ENCODE results near the gene OTUD5.
A peak's percentile ranks its signal among the peaks of the same experiment; 100 is the strongest.

The OTUD5 gene

DNA sequence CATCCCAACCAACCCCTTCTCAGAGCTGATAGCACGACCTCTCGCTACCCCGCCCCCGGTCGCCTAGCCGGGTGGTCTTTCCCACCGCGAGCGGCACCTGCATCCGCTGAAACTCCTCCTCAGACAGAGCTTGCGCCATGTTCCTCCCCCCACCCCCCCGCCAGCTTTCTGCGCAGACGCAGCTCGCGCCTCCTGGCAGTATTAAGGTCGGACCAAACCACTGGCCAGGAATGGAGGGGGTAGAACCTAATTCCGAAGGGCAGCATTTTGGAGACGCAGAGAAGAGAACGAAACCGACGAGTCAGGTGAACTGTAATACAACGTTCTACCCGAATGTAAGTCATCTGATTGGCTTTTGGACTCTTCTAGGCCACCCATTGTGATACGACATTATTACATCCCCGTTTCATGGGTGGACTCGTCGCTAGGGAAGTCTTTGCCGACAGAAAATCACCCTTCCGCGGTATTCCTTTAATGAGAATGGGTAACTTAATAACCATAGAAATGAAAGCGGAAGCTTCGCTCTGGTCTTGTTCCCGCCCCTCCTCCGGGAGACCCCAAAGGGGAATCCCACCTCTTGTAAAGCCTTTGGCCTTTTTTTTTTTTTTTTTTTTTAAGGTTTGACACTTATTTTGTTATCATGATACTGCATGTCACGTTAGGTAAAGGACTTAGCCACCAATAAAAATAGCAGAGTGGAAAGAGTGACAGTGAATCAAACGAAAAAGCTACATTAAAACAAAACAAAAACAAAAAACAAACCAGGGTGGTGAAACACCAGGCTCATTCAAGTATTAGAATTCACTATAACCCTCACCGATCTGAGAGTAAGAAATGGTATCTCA, 44.9 kb upstream of the OTUD5 start, which contains the start of gene GRIPAP1 (continued):
- TF ChIP-seq ZFP41 (tag by site-specific recombination; IDR thresholded peaks at IDR 0.05; ENCODE audit: borderline replicate concordance) (no peak), ZNF341 (tag by site-specific recombination; IDR thresholded peaks at IDR 0.05; ENCODE audit: low read depth) (no peak), ZNF626 (tag by site-specific recombination; IDR thresholded peaks at IDR 0.05) (no peak), PRDM2 (tag by site-specific recombination; IDR thresholded peaks at IDR 0.05; ENCODE audit: borderline replicate concordance) (no peak), ZNF140 (tag by site-specific recombination; IDR thresholded peaks at IDR 0.05) (no peak), ZNF175 (tag by site-specific recombination; IDR thresholded peaks at IDR 0.05) (no peak), TCF7L2 (IDR thresholded peaks at IDR 0.05; ENCODE audit: borderline replicate concordance, low read depth, low read length) (no peak), SP2 (tag by site-specific recombination; IDR thresholded peaks at IDR 0.05) (peak; percentile 73), ZNF629 (tag by site-specific recombination; IDR thresholded peaks at IDR 0.05) (0 out of 2 replicates have a peak, but pooled peaks have one; percentile 33), HOXD13 (CRISPR knock-in tag; IDR thresholded peaks at IDR 0.05; ENCODE audit: borderline replicate concordance) (0 out of 2 replicates have a peak, but pooled peaks have one; percentile 13), ZNF335 (tag by site-specific recombination; conservative IDR thresholded peaks at IDR 0.05) (peak; percentile 72), ZNF747 (tag by site-specific recombination; IDR thresholded peaks at IDR 0.05) (no peak), INSM2 (tag by site-specific recombination; IDR thresholded peaks at IDR 0.05) (peak; percentile 17; the same call in 1 of the 2 replicates), ZNF37A (tag by site-specific recombination; IDR thresholded peaks at IDR 0.05) (no peak), ZNF138 (tag by site-specific recombination; IDR thresholded peaks at IDR 0.05; ENCODE audit: borderline replicate concordance) (no peak), MEIS1 (CRISPR knock-in tag; IDR thresholded peaks at IDR 0.05; ENCODE audit: borderline replicate concordance) (no peak), KLF8 (tag by site-specific recombination; IDR thresholded peaks at IDR 0.05) (peak; percentile 48; the same call in 1 of the 2 replicates), GLIS2 (tag by site-specific recombination; IDR thresholded peaks at IDR 0.05) (peak; percentile 69), ZNF416 (tag by site-specific recombination; IDR thresholded peaks at IDR 0.05) (no peak), ZNF777 (tag by site-specific recombination; IDR thresholded peaks at IDR 0.05; ENCODE audit: borderline replicate concordance) (no peak), ZNF223 (tag by site-specific recombination; IDR thresholded peaks at IDR 0.05) (no peak)
- TF ChIP-seq, protein P1, sequence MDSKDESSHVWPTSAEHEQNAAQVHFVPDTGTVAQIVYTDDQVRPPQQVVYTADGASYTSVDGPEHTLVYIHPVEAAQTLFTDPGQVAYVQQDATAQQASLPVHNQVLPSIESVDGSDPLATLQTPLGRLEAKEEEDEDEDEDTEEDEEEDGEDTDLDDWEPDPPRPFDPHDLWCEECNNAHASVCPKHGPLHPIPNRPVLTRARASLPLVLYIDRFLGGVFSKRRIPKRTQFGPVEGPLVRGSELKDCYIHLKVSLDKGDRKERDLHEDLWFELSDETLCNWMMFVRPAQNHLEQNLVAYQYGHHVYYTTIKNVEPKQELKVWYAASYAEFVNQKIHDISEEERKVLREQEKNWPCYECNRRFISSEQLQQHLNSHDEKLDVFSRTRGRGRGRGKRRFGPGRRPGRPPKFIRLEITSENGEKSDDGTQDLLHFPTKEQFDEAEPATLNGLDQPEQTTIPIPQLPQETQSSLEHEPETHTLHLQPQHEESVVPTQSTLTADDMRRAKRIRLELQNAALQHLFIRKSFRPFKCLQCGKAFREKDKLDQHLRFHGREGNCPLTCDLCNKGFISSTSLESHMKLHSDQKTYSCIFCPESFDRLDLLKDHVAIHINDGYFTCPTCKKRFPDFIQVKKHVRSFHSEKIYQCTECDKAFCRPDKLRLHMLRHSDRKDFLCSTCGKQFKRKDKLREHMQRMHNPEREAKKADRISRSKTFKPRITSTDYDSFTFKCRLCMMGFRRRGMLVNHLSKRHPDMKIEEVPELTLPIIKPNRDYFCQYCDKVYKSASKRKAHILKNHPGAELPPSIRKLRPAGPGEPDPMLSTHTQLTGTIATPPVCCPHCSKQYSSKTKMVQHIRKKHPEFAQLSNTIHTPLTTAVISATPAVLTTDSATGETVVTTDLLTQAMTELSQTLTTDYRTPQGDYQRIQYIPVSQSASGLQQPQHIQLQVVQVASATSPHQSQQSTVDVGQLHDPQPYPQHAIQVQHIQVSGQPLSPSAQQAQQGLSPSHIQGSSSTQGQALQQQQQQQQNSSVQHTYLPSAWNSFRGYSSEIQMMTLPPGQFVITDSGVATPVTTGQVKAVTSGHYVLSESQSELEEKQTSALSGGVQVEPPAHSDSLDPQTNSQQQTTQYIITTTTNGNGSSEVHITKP (tag by site-specific recombination; IDR thresholded peaks at IDR 0.05) = peak; percentile 99
- TF ChIP-seq, protein P2, sequence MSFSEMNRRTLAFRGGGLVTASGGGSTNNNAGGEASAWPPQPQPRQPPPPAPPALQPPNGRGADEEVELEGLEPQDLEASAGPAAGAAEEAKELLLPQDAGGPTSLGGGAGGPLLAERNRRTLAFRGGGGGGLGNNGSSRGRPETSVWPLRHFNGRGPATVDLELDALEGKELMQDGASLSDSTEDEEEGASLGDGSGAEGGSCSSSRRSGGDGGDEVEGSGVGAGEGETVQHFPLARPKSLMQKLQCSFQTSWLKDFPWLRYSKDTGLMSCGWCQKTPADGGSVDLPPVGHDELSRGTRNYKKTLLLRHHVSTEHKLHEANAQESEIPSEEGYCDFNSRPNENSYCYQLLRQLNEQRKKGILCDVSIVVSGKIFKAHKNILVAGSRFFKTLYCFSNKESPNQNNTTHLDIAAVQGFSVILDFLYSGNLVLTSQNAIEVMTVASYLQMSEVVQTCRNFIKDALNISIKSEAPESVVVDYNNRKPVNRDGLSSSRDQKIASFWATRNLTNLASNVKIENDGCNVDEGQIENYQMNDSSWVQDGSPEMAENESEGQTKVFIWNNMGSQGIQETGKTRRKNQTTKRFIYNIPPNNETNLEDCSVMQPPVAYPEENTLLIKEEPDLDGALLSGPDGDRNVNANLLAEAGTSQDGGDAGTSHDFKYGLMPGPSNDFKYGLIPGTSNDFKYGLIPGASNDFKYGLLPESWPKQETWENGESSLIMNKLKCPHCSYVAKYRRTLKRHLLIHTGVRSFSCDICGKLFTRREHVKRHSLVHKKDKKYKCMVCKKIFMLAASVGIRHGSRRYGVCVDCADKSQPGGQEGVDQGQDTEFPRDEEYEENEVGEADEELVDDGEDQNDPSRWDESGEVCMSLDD (tag by site-specific recombination; IDR thresholded peaks at IDR 0.05) = no peak
